Prostate gland (tissue), 2 donors: ENCODE results near the gene CCDC27. TPM values are rescaled to one million over a fixed set of nuclear protein-coding genes. Genes with fewer than 3 reads are reported as not detected.

Source experiments
- DNase-seq: peaks from one replicate; pipeline ENCODE4 v3.0.0-alpha.2; 2019; ENCODE audit warnings: low spot score
- H3K27ac ChIP-seq, 2 donors: fragments of 200-600 bp; sonication (generic); 2 replicates each; pipeline ENCODE4 v1.5.1; 2017 to 2019
- H3K27me3 ChIP-seq: fragments of 200-600 bp; sonication (generic); replicated peaks from 2 replicates; pipeline ENCODE4 v1.5.1; 2019; ENCODE audit not compliant: insufficient read depth
- H3K36me3 ChIP-seq, 2 donors: fragments of 200-600 bp; sonication (generic); 1 replicate in 1 of 2; 2 replicates in 1 of 2; pipeline versions ENCODE4 v1.5.1 to v1.8.1; 2017 to 2019
- H3K4me1 ChIP-seq: fragments of 200-600 bp; sonication (generic); replicated peaks from 2 replicates; pipeline ENCODE4 v1.5.1; 2019
- H3K4me3 ChIP-seq, 2 donors: fragments of 200-600 bp; sonication (generic); 2 replicates each; pipeline ENCODE4 v1.5.1; 2017 to 2019
- H3K9me3 ChIP-seq: fragments of 200-600 bp; sonication (generic); 2 replicates; pipeline ENCODE4 v1.5.1; 2017
- POLR2A ChIP-seq: fragments of 450-650 bp; IDR thresholded peaks from one replicate; pipeline ENCODE4 v1.6.1; 2016; ENCODE audit warnings: antibody characterized with exemption, mild to moderate bottlenecking
- POLR2AphosphoS5 ChIP-seq: sonication (generic); formaldehyde crosslinking; IDR thresholded peaks from one replicate; pipeline ENCODE4 v1.6.1; 2017; ENCODE audit warnings: antibody characterized with exemption
- WGBS: methylation state at CpG from one replicate; pipeline ENCODE4 v1.1.5; 2018; 5-methylcytosine and 5-hydroxymethylcytosine counted together
- intact Hi-C: fragments of 100-400 bp; cut with DNase I; formaldehyde crosslinking; loops from one replicate; pipeline ENCODE4 v1.14.2; 2022
- total RNA-seq, 2 donors: library from RNA; depleted of rRNA; stranded (reverse); fragments of >200 nt; gene quantifications; one replicate each; pipeline ENCODE4 v1.1.0, GENCODE V29; 2016
- TF ChIP-seq, protein P1 (sequence below), 4 experiments: fragments of 200-600 bp in 2 of 4; fragments of 450-650 bp in 2 of 4; sonication (generic) in 2 of 4; IDR thresholded peaks; 1 replicate in 3 of 4; 2 replicates in 1 of 4; pipeline ENCODE4 v1.5.1; 2016 to 2019; ENCODE audit warnings: antibody characterized with exemption in 4 of 4, mild to moderate bottlenecking in 2 of 4, moderate library complexity in 2 of 4

Gene CCDC27
- total RNA-seq, 2 donors from 2014 or later = 0.97 TPM; not detected in 1

- no peak for DNase-seq
- TF ChIP-seq, protein P1, sequence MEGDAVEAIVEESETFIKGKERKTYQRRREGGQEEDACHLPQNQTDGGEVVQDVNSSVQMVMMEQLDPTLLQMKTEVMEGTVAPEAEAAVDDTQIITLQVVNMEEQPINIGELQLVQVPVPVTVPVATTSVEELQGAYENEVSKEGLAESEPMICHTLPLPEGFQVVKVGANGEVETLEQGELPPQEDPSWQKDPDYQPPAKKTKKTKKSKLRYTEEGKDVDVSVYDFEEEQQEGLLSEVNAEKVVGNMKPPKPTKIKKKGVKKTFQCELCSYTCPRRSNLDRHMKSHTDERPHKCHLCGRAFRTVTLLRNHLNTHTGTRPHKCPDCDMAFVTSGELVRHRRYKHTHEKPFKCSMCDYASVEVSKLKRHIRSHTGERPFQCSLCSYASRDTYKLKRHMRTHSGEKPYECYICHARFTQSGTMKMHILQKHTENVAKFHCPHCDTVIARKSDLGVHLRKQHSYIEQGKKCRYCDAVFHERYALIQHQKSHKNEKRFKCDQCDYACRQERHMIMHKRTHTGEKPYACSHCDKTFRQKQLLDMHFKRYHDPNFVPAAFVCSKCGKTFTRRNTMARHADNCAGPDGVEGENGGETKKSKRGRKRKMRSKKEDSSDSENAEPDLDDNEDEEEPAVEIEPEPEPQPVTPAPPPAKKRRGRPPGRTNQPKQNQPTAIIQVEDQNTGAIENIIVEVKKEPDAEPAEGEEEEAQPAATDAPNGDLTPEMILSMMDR (IDR thresholded peaks at IDR 0.05) = no peak
- WGBS = 84% methylated on average over 34 of the region's 34 CpGs
- H3K27ac ChIP-seq = no peak overlapping the region
- intact Hi-C loops = loop anchor here (5.0 kb wide), 1 partner anchor 42 kb away; no protein-coding TSS in a partner anchor
- peaks cover 4% of the 10 kb centered on the region in 2 donors for H3K36me3 ChIP-seq
- H3K27me3 ChIP-seq = no peaks in the 10 kb centered on the region
- no peak overlapping the region for H3K4me3 ChIP-seq
- no peaks in the 10 kb centered on the region for H3K9me3 ChIP-seq
- H3K4me1 ChIP-seq = peaks cover 18% of the 10 kb centered on the region
Measured at GRCh38 chr1:3789421-3790300, 37.4 kb downstream of the CCDC27 start.

GRCh38 chr1:3790500-3790923 lies 38.3 kb downstream of the CCDC27 start:
- intact Hi-C loops = loop anchor here (5.0 kb wide), 1 partner anchor 43 kb away; no protein-coding TSS in a partner anchor
- no peak for DNase-seq
- H3K27me3 ChIP-seq = no peaks in the 10 kb centered on the region
- no peak overlapping the region for H3K4me3 ChIP-seq
- H3K4me1 ChIP-seq = peaks cover 22% of the 10 kb centered on the region
- peaks cover 0 to 4% of the 10 kb centered on the region in 2 donors for H3K36me3 ChIP-seq
- no peak overlapping the region for H3K27ac ChIP-seq
- H3K9me3 ChIP-seq = no peaks in the 10 kb centered on the region
- 81% methylated on average over 12 of the region's 12 CpGs for WGBS
- TF ChIP-seq POLR2AphosphoS5 = no peak
- TF ChIP-seq, protein P1 (IDR thresholded peaks at IDR 0.05) = no peak
- TF ChIP-seq POLR2A = no peak

DNA sequence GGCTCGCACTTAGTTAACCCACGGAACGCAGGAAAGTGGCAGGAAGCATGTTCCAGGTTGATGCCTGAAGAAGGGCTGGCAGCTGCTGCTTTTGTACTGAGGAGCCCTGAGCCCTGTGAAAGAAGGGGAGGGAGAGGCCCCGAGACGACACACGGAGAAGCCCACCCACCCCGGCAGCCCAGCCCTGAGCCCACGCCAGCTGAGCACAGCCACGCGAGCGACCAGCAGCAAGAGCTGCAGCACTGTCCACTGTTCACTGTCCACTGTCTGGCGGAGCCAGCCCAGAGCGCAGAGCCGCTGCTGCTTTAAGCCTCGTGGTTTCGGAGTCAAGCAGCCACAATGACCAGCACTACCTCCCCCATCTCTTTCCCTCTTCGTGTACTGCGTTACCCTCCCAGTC lies 38.7 kb downstream of the CCDC27 start:
- intact Hi-C loops = loop anchor here (5.0 kb wide), 1 partner anchor 44 kb away; no protein-coding TSS in a partner anchor
- H3K4me1 ChIP-seq = peaks cover 23% of the 10 kb centered on the region
- TF ChIP-seq POLR2A (no peak), POLR2AphosphoS5 (no peak)
- DNase-seq = no peak
- WGBS = 68% methylated on average over 18 of the region's 18 CpGs
- H3K27ac ChIP-seq = no peak overlapping the region
- H3K4me3 ChIP-seq = no peak overlapping the region
- H3K36me3 ChIP-seq = peaks cover 0 to 4% of the 10 kb centered on the region in 2 donors
- H3K27me3 ChIP-seq = no peaks in the 10 kb centered on the region
- H3K9me3 ChIP-seq = no peaks in the 10 kb centered on the region

DNA sequence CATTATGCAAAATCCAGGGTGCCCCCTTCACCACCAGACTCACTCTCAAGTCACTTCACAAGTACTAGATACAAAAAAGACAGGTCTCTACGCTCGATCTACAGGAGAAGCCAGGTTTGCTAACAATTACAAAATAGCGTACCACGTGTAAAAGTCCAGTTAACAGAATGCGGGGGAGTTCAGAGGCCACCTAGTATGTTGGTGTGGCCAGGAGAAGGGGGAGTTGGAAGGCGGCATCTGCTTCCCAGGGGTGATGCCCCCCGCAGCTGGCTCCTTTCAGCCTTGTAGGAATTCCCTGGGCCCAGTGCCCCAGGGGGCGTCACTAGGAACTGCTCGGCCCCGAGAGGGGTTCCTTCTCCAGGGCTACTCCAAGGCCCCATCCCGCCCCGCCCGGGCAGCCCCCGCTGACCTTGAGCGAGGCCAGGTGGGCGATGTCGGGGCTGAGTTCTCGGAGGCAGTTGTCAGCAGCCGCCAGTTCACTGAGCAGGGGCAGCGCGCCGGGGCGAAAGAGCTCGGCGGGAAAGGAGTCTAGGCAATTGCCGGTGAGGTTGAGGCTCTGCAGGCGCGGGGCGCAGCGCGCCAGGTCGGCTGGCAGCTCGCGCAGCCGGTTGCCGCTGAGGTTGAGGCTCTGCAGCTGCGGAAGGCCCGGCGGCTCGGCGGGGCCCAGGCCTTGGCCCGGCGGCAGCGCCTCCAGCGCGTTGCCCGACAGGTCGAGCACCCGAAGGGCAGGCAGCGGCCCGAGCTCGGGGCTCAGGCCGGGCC lies 43.4 kb downstream of the CCDC27 start:
- WGBS = 6% methylated on average over 25 of the region's 53 CpGs
- no peak for DNase-seq
- H3K36me3 ChIP-seq = no peaks in the 10 kb centered on the region
- TF ChIP-seq POLR2AphosphoS5 = no peak
- TF ChIP-seq, protein P1 (IDR thresholded peaks at IDR 0.05) = no peak
- no peak for TF ChIP-seq POLR2A
- H3K27ac ChIP-seq = peak overlapping the region; percentile 18 to 44
- peaks cover 17% of the 10 kb centered on the region for H3K4me1 ChIP-seq
- intact Hi-C loops = no loop called here
- H3K4me3 ChIP-seq = peak overlapping the region; percentile 85 to 93
- no peaks in the 10 kb centered on the region for H3K27me3 ChIP-seq
- no peaks in the 10 kb centered on the region for H3K9me3 ChIP-seq
